GM21423 (cell line): ENCODE results near the gene PRDM16.

Experiments
- ATAC-seq: cut with Tn5 transposase; IDR thresholded peaks from one replicate; pipeline ENCODE4 v1.9.1; 2021; ENCODE audit warnings: mild to moderate bottlenecking, moderate library complexity; ENCODE audit not compliant: unreplicated experiment

PRDM16 gene

DNA sequence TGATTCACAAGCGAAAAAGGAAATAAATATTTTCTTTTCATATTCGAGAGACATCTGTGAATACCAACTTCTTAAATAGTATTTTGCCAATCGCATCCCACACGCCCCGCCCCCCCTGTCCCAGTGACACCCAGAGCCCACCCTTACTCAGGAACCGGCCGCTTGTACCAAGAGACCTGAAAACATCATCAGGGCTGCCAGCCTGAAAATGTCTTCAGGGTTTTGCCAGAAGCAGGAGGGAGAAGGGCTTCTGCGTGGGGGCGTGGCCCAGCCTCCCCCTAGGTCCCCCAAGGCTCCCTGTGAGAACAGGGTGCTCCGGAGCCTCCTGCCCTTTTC lies 126.4 kb downstream of the PRDM16 start:
- no peak for ATAC-seq

DNA sequence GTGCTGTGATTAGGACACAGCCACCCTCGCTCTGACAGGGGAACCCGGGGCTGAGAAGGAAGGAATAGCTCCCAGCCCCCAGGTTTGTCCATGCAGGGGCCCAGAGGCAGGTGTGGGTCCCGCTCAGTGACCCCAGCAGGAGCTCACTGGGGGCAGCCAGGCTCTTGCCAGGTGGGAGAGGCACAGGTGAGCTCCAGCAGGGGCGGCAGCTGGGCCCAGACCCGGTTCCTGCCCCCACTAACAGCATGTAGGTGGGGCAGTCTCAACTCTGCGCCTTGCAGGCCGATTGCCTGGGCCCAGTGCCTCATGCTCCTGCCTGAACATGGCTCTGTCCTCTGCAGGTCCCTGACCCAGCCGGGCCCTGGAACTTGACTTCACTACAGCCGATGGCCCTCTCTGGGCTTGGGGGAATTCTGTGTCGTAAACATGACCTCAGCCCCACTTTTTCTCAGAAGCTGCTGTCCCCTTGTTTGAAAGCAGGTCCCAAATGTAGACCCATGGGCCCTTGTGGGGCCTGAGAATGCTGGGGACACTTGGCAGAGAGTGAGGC lies 127.0 kb downstream of the PRDM16 start:
- ATAC-seq: no peak

DNA sequence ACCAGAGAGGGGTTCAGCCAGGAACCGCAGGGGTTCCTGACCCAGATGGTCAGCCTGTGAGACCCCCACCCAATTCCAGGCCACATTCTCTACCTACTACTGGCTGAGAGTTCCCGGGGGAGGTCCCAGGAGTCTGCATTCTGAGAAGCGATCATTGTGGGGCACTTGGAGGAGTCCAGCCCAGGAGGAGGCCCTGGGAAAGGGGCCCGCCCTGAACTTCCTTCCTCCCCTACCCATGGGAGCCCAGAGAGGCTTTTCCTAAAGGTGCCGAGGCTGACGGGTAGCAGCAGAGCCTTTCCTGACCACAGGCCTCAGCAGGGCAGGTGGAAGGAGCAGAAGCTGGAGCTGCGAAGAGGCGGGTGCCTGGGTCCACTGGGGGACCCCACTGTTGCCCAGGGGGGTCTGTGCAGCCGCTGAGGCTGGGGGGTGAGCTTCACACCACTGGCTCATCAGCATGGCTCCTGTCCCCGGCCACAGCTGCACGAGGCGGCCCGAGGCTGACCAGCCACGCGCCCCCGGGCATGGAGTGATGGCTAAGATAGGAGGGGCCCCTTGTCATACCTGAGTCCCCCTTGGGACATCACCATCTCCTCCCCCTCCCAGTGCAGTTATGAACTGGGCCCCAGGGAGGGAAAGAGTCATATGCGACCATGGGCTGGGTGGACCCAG lies 127.7 kb downstream of the PRDM16 start:
- ATAC-seq: no peak

DNA sequence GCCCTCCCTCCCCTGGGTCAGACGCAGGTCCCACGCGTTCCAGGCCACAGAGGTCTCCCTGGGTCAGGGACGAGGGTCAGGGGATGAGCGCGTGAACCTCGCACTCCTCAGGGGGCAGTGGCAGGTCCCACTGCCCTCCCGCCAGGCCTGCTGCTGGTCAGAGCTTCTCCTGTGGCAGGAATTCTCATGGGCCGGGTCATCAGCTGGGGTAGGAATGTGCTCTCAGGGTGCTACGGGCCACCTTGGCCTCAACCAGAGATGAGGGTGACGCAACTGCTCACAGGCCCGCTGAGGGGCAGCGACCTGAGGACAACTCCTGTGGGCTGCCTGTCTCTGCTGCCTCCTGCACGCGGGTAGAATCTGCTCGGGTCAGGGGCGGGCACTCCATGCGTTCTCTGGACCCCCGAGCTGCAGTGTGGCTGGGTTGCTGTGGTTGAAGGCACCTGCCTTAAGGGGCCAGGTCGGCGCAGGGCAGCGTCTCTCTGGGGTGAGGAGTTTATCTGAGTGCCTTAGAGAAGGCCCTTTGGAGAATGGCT lies 128.8 kb downstream of the PRDM16 start:
- ATAC-seq: no peak

DNA sequence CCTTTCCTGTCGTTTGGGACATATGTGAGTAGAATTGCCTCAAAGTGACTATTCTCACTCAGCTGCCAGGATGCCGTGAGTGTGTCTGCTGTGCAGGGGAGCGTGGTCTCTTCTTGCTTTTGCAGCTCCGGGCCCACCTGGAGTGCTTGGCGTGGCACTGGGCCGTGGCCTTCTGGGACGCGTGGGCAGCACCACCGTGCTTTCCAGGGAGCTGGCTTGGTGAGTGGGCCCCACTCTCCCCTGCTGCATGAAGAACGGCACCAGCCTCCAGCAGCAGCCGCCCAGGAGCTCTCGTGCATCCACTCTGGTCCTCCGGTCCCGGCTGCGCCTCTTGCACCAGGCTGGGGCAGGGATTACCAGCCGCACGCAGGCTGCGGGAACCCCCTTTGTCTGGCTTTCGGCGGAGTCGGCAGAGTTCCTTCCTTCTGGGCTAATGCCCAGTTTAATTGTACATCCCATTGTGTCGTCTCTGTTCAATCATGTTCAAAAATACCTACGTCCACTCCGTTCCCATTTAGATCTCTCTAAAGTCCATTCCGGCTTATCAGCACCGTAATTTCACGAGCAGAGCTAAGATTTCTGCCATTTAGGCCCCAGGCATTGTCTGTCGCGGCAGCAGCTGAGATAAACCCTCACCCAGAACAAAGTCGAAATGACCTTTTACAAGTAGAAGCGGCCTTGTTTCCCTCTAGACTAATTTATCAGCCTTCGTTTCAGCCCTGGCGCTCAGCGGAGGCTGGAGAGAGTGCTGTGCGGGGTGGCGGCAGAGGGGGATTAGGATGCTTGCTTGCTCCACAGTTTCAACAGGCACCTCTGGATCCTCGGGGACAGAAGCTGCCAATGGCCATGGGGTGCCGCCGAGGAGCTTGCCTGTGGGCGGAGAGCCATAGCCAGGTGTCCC lies 129.6 kb downstream of the PRDM16 start:
- ATAC-seq: no peak

DNA sequence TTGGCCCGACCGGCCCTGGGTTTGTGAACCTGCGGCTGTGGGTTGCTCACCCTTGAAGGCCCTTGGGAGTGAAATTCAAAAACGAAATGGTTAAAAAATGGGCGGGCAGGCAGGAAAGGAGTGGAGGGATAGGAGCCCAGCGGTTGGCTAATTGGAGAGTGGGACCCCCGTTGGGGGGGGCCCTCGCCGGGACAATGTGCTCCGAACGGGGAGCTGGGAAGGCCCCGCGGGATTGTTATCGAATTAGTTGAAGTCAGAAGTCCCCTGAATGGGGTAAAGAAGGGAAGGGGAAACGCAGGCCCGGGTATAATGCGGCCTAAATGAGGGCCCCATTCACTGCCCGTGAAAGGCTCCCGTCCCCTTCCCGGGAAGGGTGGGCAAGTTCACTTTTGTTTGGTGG lies 135.7 kb downstream of the PRDM16 start:
- ATAC-seq: no peak

DNA sequence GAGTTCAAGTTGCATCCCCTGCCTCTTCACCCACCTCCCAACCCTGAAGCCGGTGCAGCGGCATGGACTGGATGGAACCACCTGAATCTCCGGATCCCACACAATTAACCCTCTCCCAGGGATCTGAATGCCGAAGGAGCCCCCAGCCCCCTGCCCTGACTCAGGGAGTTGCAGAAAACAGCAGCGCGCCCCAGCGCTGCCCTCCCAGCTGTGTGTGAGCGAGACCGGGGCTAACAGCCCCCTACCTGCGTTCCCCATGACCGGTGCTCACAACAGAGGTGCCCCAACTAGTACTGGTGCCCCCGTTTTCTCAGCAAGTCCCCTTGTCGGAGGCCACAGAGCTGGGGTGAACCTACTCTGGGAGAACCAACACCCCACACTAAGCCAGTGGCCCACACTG lies 136.8 kb downstream of the PRDM16 start:
- no peak for ATAC-seq

DNA sequence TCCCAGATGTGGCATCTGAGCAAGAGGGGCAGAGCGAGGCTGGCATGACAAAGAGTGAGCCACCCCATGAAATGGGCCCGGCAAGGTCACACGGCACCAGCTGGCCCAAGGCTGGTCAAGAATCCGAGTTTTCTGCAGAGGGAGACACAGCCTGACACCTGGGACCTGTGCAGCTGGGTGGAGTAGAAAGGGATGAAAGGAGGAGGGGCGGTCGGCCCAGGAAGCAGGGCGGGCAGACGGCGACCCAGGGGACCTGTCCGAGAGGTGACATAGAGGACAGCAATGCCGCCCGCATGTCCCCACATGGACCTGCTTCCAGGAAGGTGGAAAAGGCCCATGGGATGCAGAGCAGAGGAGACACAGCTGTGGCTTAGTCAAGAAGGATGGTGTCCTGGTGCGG lies 137.7 kb downstream of the PRDM16 start:
- no peak for ATAC-seq

DNA sequence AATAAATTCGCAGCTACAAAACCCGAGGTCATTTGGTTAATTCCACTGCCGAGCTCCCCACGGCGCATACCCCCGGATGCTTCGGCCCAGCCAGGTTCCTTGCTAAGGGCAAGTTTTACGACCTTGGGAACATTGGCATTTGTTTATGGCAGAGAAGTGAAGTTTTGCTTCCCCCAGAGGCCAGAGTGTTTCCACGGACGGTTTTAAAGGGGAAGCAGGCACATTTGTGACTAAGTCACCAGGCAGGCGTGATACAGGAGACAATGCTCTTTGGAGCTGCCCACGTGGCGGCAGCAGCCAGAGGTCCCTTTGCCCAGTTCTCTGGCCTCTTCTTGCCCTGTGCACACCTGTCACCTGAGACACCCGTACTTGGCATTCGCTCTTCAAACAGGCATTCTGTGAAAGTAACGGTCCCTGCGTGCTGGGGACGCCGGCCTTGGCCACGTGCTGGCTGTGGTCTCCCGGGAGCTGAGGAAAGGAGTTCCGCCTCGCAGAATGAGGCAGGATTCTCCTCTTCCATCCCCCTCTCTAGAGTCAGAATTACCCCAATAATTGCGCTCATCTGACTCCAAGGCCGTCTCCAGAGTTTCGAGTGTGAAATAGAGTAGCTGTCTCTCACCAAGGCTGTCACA lies 138.3 kb downstream of the PRDM16 start:
- ATAC-seq: no peak

DNA sequence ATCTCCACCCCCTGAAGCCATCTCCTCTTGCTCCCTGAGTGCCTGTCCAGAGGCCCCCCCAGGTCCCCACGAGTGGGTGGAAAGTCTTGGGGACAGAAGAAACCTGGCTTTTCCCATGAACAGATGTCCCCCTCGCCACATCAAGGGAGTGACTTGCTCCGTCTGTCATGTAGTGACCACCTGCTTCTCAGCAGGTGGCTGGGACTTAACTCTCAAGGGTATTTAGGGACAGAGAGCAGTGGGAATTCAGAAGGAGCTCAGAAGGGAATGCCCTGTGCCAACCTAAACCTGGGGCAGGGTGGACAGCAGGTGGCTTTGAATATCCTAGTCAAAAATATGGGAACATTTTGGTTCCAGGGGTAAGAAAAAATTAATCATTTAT lies 139.8 kb downstream of the PRDM16 start:
- no peak for ATAC-seq

DNA sequence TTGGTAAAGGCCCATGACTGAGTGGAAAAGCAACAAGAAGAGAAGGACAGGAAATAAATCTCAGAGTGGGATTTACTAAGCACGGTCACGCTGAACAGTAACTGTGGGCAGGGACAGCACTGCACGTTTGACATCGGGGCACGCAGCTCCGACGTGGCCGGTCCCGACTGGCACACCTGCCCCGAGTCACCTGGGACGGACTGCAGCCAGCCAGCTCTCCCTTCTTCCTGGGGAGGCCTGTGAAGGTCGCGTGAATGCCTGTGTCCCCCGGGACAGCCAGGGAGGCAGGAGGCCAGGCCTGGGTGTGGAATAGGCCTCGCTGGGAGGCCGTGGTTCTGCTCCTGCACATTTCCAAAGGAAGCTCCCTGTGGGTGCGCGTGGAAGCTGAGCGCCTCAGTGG lies 140.2 kb downstream of the PRDM16 start:
- ATAC-seq: no peak

DNA sequence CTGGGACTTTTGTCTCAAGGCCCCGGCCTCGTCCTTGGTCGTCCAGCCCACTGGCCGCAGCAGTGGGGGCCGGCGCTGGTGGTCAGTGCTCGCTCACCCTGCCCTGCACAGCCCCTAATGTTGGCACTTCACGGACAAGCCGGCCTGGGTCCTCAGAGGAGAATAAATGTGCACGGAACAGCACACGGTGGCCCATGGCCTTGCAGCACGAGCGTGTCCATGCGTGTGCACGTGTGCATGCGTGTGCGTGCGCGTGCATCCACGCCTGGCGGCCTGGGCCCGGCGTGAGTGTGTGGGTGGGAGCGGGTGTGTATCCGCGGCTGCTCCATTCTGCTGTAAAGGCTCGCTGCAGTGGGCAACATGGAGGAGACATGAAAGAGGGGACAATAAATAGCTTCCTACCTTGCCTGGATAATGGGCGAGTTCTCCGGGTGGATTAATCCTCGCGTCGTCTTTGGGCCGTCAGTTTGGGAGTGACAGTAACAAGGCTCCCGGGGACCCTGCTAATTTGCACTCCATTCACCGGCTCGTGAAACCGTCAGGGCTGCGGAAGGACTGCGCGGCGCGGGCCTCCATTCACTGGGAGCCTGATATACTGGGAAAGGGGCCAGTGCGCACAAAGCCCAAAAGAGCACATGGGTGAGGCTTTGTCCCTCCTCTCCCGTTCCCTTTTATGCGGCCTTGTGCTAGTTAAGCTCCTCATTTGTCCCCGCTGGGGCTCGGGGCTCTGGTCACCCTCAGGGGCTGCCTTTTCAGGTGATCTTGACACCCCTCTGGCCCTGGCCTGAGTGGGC lies 142.8 kb downstream of the PRDM16 start:
- no peak for ATAC-seq

DNA sequence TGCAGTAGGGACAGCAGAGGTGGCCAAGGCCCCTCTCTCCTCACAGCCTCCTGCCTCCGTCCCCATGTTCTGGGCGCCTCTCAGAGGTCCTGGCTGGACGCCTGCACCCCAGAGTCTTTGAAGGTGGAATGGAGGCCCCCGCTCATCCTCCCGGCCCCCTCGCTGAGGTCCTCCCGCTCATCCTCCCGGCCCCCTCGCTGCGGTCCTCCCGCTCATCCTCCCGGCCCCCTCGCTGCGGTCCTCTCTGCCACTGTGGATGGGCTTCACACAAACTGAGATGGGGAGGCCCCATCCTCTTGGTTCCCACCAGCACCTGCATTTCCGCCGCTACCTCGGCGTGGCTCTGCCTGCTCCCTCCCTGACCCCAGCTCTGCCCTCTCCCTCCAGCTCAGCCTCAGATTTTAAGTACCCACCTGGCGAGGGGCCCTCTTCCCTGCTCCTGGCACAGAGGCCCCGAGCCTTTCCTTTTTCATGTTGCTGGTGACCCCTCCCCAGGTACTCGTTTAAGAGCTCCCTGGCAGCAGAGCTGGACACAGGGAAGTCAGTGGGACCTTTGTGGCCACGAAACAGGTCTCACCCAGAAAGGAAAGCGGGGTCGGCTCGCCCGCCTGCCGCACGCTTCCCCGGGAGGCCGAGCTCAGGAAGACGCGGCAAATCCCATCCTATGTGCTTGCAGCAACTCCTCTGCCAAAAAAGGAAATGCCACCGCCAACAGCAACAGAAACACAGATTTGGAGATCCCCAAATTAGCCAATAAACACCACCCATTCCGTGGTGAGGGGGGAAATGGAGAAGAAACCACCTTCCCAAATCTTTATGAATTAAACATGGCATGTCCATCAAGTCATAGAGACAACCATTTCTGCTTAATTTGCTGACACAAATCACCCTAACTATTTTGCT lies 143.7 kb downstream of the PRDM16 start:
- no peak for ATAC-seq

DNA sequence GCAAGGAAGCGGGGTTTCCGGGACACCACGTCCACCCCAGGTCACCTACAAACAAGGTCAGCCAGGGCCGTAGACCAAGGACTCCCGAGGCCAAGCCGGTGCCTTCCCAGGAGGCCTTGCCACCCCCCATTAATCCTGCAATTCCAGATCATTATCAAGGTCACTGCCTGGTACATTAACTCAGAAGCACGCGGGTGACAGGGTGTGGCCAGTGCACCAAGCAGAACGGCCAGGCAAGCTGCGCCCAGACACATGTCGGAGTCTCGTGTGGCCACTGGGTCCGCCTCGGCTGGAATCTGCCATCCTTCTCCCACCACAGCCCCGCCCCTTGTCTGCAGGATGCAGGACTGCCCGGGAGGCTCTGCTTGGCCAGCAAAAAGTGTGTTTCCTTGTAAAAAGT lies 144.7 kb downstream of the PRDM16 start:
- ATAC-seq: no peak

DNA sequence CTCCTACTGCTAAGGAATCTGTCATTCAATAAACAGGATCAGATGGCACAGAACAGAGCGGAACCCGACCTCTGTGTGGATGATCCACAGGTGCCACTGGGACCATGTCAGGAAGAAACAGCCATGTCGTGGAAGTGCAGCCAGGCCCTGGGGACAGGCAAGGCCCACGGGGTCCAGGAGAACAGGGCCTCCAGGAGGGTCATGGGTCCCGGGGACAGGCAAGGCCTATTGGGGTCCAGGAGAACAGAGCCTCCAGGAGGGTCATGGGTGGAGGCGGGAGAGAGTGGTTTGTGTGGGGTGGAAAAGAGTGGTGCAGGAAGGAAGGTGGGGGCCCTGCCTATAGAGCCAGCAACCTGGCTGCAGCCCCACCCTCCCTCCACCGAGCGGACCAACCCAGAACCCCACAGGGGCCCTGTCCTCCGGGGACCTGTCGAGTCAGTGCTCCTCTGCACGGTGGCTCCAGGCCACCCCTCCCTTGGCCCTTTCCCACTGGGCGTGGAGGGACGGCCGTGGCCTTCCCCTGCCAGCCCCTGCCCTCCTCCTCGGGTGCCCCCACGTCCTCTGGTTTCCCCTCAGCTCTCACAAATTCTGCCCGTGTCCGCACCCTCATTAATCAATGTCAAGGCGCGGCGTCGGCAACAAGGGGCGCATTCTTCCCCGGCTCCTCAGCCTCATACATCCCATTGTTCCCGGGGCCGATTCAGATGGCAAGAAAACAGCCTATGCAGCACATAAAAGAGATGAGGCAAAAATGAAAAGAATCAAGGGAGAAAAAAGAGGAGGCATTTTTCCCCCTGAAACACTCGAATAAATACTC lies 146.4 kb downstream of the PRDM16 start:
- ATAC-seq: no peak

DNA sequence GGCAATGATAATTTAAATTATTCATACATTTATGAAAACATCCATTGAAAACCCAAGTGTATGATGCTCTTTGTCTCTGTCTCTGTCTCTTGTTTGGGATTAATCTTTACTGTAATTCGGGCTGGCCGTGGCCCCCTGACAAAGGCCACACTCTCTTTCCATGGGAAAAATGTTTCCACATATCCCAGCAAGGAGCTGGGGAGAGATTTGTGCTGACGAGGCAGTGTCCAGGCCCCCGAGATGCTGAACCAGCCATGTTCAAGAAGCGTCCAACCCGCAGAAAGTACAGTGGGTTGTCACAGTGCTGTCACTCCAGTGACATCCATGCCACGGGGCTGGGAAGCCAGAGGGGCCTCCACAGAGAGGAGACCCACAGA lies 147.0 kb downstream of the PRDM16 start:
- ATAC-seq: no peak

DNA sequence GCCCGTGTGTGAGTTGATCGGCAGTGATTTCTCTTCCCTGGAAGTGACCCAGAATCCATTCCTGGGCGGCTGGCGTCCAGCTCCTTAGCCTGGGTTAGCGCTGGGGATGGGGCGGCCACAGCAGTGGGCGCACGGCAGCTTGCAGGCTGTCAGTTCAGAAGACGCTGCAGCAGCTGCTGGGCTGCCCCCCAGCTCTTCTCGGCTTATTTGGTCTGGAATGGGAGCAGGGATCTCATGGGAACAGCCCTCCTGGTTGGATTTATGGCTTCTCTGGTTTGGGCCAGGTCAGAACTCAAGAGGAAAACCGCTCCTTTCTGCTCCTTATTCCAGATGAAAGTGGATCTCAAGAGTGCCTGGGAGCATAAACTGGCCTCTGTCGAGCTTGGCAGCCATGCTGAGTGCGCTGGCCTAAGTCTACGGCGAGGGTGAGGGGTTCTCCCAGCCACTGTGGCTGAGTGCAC lies 148.2 kb downstream of the PRDM16 start:
- ATAC-seq: no peak

DNA sequence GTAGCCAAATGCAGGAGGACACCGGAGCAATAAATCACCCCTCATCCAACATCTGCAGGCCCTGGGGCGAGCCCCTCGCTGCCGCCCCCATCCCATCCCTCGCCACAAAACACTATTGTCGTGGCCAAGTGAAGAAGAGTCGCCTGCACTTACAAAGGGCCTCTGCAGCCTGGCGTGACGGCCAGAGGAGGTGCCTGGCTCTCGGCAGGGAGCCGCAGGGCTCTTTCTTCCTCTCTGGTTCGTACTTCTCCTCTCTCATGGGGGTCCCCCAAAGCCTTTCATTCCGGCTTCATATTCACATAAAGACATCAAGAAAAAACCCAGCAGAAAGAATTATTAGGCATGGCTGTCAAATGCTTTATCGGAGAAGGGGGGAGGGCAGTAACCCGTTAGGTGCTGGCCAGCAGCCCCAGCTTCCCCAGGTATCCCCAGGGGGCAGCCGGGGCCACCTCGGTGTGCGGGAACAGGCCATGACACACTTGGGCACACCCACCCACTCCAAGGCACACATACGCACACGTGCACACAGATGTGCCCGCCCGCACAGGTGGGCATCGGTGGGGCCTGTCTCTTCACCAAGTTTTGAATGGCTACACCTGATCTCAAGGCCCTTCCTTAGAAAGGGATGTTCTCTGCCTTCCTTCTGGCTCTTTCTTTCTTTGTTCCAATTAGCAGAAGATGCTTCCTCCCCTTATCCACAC lies 149.1 kb downstream of the PRDM16 start:
- no peak for ATAC-seq
